Measurements from ENCODE around the gene SSX3.
"Not testable (repeated sequence)": the region's sequence is repeated elsewhere in the genome, so short reads cannot be mapped to it uniquely, and the experiment has no call there.

The SSX3 gene

GRCh38 chrX:48356315-48357094, at the start of gene SSX3:
TSS of gene SSX3 (minus strand) at chrX:48356703. CDS start at chrX:48355249, 1,454 bp downstream.
- DNase-seq: not testable (repeated sequence)

GRCh38 chrX:48397825-48398224, 41.3 kb upstream of the SSX3 start:
- not testable (repeated sequence) for DNase-seq

GRCh38 chrX:48396931-48397330, 40.4 kb upstream of the SSX3 start:
- DNase-seq: not testable (repeated sequence)

GRCh38 chrX:48383239-48383638, 26.7 kb upstream of the SSX3 start, which contains the start of gene SSX4:
TSS of gene SSX4 (plus strand) at chrX:48383539. CDS start at chrX:48384054, 515 bp downstream.
- DNase-seq: not testable (repeated sequence)

GRCh38 chrX:48370408-48370807, 13.9 kb upstream of the SSX3 start:
- not testable (repeated sequence) for DNase-seq

- DNase-seq: not testable (repeated sequence)
Observed at GRCh38 chrX:48367717-48368408, 11.4 kb upstream of the SSX3 start.

GRCh38 chrX:48359281-48359680, 2.8 kb upstream of the SSX3 start:
- not testable (repeated sequence) for DNase-seq

- DNase-seq: no peak
Observed at GRCh38 chrX:48357681-48358080, 1.2 kb upstream of the SSX3 start.

- DNase-seq: not testable (repeated sequence)
Observed at GRCh38 chrX:48346059-48346458, 10.4 kb downstream of the SSX3 start.

- not testable (repeated sequence) for DNase-seq
Observed at GRCh38 chrX:48313996-48314395, 42.5 kb downstream of the SSX3 start.

- no peak for DNase-seq
Observed at GRCh38 chrX:48306175-48306574, 50.3 kb downstream of the SSX3 start.
